Heart left ventricle (tissue), 13 donors: Measurements from ENCODE around the gene ZKSCAN4.

Source experiments
- POLR2A ChIP-seq, 2 donors: fragments of 450-650 bp; IDR thresholded peaks; one replicate each; pipeline ENCODE4 v1.6.1; 2017; ENCODE audit warnings: antibody characterized with exemption in 2 of 2, mild to moderate bottlenecking in 2 of 2, moderate library complexity in 2 of 2
- TF ChIP-seq, protein P1 (sequence below), 12 donors: fragments of 200-600 bp; sonication (generic) in 4 of 12; IDR thresholded peaks; one replicate each; pipeline versions ENCODE4 v1.5.0 to v1.8.0; 2018 to 2022; ENCODE audit warnings: antibody characterized with exemption in 12 of 12, mild to moderate bottlenecking in 5 of 12
- donor health status: ischemic (EF 13 %, LVEDD 7.1; RV severe dilation, severe dysfunction).
- donor health status: DM: no; HTN: yes; CAD: no.
- donor health status: DM: no; HTN: no; CAD: no.
- donor health status: ischemic (EF 25% LVEDD 6.9; RV normal size, moderate dysfunction).
- donor health status: ischemic (EF 25% LVEDD 5.7; RV mildly dilated, moderate dysfunction).
- donor health status: ischemic (EF 35%, LVEDD 5.7; RV mildly dilated, moderate dysfunction).
- donor health status: nonischemic (EF 11% LVEDD 7.7; RV severe dilation, severe dysfunction).
- donor health status: DM: yes; HTN: yes; CAD: no.
- donor health status: PGD.
- donor health status: ischemic (EF 29% LVEDD 5.4; RV normal size, mild dysfunction).
- donor health status: nonischemic (EF 23%, LVEDD 6.1; RV moderate dilation, normal function).

- TF ChIP-seq, protein P1, sequence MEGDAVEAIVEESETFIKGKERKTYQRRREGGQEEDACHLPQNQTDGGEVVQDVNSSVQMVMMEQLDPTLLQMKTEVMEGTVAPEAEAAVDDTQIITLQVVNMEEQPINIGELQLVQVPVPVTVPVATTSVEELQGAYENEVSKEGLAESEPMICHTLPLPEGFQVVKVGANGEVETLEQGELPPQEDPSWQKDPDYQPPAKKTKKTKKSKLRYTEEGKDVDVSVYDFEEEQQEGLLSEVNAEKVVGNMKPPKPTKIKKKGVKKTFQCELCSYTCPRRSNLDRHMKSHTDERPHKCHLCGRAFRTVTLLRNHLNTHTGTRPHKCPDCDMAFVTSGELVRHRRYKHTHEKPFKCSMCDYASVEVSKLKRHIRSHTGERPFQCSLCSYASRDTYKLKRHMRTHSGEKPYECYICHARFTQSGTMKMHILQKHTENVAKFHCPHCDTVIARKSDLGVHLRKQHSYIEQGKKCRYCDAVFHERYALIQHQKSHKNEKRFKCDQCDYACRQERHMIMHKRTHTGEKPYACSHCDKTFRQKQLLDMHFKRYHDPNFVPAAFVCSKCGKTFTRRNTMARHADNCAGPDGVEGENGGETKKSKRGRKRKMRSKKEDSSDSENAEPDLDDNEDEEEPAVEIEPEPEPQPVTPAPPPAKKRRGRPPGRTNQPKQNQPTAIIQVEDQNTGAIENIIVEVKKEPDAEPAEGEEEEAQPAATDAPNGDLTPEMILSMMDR (IDR thresholded peaks at IDR 0.05) = no peak
- TF ChIP-seq POLR2A (IDR thresholded peaks at IDR 0.05) = no peak
These were observed 7.1 kb upstream of the ZKSCAN4 start, which contains the start of gene NKAPL for GRCh38 chr6:28258877-28259777.
